HG03066 (cell line): Measurements from ENCODE around the gene ACVR1.

Source experiments
- ATAC-seq: cut with Tn5 transposase; IDR thresholded peaks from one replicate; pipeline ENCODE4 v1.9.1; 2021; ENCODE audit warnings: low read depth; ENCODE audit not compliant: unreplicated experiment

The ACVR1 gene

GRCh38 chr2:157857881-157858280 lies 18.2 kb downstream of the ACVR1 start:
- no peak for ATAC-seq

GRCh38 chr2:157856187-157856515 lies 20.0 kb downstream of the ACVR1 start:
- no peak for ATAC-seq

DNA sequence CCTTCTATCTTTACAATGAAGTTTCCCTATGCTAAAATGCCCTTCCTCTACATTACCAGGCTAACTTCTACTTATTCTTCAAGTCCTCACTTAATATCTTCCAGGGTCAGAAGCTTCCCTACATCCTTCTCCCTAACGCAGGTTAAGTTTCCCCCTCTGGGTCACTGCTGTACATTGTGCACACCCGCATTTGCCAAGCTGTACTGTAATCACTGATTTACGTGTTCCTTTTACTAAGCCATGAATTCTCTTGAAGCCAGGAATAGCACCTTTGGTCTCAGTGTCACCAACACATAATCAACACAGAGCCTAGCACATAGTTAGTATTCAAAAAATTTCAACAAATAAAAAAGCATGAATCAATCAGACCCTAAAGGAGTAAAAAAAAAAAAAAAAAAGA lies 22.3 kb downstream of the ACVR1 start:
- ATAC-seq, result no peak

DNA sequence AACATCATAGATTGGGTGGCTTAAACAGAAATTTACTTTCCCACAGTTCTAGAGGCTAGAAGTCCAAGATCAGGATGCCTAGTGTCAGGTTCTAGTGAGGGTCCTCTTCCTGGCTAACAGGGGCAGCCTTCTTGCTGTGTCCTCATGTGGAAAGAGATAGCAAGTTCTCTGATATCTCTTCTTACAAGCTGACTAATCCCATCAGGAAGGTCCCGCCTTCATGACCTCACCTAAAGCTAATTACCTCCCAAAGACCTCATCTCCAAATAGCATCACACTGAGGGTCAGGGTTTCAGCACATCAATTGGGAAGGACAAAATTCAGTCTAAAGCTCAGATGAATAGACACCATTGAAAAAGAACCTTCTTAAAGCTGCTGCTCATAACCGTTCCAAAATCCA lies 22.9 kb downstream of the ACVR1 start:
- ATAC-seq, result no peak

DNA sequence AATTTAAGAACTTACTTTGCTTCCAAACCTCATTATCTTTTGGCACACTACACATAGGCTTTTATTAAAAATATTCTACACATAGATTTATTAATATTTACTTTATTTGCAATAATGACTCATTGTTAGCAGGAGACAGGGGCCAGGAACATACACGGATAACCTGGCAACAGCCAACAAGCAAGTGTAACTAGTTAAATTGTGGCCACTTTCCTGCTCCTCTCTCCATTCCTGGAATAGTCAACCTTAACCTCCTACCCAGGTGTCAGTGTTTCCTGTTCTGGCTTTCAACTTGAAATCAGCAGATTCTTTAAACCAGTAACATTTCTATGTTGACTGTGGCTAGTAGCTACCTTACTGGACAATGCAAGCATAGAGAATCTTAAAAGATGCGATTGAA lies 26.5 kb downstream of the ACVR1 start:
- ATAC-seq, result no peak

- ATAC-seq, result no peak
These were observed 27.9 kb downstream of the ACVR1 start for GRCh38 chr2:157848213-157848612.

DNA sequence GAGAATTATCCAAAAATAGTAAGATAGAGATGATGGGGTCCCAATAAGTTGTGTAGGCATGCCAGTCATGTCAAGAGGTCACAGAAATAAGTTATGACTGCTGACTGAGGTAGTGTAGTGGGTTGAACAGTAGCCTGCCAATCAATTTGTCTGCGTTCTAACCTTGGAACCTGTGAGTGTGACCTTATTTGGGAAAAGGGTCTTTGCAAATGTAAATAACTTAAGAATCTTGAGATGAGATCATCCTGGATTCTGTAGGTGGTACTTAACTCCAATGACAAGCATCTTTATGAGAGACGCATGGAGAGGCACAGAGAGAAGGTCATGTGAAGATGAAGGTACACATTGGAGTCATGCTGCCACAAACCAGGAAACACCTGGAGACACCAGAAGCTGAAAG lies 31.0 kb downstream of the ACVR1 start:
- no peak for ATAC-seq

GRCh38 chr2:157843935-157844334 lies 32.2 kb downstream of the ACVR1 start:
- ATAC-seq, result no peak

DNA sequence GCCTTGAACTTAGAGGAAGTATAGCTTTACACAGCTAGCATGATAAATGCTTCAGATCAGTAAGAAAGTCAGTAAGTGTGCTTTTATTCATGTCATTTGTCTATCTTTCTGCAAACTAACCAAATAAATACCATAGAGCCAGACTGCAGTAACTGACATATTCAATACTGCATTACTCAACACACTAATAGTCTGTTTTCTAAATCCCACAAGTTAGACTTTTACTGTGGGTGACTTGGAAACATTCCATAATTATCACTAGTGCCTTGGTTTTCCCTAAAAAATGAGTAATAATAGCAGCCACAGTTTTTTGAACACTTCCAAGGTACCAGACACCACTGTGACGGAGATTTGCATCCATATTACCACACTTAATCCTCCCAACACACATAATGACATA lies 33.0 kb downstream of the ACVR1 start:
- ATAC-seq, result no peak

DNA sequence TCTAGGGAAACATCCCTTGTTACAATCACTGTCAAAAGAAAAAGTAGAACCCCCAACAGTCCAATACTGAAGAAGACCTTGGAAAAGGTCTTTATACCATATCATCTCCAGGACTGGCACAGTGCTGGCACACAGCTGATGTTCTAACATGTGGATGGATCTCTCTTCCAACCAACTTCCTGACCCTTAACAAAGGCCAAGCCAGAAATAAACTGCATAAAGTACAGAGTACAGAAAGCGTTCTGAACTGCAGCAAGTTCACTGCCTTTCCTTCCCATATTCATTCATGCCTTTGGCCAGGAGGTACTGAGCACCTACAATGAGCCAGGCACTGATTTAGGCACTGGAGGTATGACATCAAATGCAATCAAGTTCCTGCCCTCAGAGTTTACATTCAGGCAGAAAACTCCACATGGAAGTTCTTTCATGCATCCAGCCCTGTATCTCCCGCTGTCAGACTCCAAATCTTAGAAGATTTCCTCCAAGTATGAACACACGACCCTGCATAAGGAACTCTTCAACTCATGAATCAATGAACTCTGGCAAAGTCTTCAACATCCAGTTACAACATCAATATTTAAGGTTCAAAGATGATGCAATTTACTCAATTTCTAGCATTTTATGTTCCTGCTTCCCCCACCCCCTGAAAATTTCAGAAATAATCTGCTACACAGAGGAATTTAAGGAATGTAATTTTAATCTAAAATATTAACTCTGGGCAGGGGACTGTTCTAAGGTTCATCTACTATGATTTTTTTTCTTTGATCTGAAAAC lies 33.8 kb downstream of the ACVR1 start:
- no peak for ATAC-seq

DNA sequence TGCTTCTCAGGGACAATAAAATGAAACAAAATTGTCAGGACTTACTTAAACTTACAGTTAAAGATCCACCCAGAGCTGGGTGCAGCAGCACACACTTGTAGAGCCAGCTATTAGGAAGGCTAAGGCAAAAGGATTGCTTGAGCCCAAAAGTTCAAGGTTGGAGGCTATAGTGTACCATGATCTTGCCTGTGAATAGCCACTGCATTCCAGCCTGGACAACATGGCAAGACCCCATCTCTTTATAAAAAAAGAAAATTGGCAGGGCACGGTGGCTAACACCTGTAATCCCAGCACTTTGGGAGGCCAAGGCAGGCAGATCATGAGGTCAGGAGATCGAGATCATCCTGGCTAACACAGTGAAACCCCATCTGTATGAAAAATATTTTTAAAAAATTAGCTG lies 34.6 kb downstream of the ACVR1 start:
- ATAC-seq, result no peak

GRCh38 chr2:157840568-157841156 lies 35.5 kb downstream of the ACVR1 start:
- no peak for ATAC-seq

GRCh38 chr2:157839822-157840221 lies 36.3 kb downstream of the ACVR1 start:
- ATAC-seq, result no peak

DNA sequence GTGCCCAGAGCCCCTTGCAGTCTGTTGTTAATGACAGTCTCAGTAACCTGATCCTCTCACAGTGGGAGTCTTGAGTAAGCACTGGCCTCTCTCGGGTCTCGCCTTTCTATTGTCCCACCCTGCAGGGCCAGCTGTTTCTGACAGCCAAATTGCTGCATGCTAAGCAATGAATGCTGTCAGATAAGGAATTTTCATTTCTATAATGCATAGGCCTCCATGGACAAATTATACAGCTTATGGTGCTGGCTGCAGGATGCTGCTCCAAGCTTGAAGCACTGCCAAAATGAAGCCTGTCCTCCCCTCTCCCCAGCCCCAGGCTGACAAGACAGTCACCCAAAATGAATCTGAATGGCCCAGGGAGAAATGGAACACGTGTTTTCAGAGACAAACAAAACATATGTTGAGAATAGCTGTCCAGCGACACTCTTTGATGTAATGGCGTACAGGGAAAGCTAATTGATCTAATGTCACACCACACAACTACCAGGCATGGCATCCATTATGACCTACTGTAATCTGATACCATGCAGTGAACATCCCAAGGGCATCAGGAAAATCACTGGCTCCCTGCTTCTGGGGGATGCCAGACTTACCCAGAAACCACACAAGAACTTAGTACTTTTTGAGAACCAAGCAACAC lies 36.8 kb downstream of the ACVR1 start:
- no peak for ATAC-seq

GRCh38 chr2:157838442-157839161 lies 37.5 kb downstream of the ACVR1 start:
- no peak for ATAC-seq

GRCh38 chr2:157837851-157838441 lies 38.2 kb downstream of the ACVR1 start:
- no peak for ATAC-seq

DNA sequence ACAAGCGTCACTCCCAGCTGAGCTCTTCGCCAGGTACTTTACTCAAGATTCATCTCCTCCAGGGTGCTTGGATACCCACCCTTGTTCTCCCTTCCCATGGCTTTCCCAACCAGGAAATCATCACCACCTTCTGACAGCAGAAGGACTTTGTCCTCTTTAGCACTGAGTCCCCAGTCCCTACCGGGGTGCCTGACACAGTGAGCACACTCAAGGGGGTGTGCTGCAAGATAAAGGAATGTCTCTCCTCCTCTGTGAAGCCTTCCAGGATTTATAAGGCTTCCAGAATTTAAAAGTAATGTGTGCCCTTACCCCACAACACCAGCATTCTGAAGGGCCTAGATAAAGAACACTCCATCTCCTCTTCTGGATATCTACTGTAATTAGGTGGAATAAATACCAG lies 39.6 kb downstream of the ACVR1 start:
- ATAC-seq, result no peak

DNA sequence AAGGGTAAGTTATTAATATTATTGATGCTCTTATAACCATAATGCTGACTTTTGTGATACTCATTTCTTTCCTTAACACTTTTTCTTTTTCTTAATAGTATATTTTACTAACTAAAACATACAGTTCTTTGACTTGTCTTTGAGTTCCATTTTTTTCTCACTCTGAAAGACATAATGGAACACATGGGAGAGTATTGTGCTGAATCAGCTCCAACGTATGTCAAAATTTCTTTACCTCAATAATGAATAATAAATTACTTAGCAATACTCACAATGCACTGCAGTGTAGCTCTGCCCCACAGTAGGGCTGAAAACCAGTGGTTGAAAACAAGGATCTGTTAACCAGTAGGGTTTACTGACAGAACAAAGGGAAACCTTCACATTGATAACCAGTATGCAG lies 40.7 kb downstream of the ACVR1 start:
- no peak for ATAC-seq

- ATAC-seq, result no peak
These were observed 41.1 kb downstream of the ACVR1 start for GRCh38 chr2:157835006-157835405.

DNA sequence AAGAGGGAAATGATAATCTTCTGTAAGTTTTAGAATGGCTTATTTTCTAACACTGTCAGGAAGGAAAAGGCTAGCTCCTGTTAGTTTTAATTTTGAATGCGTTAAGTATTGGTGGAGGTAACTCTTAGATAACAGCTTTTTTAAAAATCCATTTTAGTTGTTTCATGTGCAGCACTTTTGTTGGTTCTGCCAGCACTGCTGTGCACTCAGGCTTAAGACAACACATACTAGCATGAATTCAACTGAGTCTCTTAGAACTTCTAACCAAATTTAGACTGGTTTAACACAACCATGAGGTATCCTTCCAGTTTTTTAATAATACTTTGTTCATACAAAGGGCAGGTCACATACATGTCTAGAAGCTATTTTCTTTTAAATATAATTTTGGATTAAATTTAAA lies 42.4 kb downstream of the ACVR1 start:
- no peak for ATAC-seq
